Prostate gland (tissue), 2 donors: ENCODE measurements around the gene CBL.

Source experiments
- CTCF ChIP-seq, 4 experiments: fragments of 200-600 bp in 2 of 4; fragments of 450-650 bp in 2 of 4; sonication (generic) in 2 of 4; IDR thresholded peaks; 1 replicate in 3 of 4; 2 replicates in 1 of 4; pipeline ENCODE4 v1.5.1; 2016 to 2019; ENCODE audit warnings: antibody characterized with exemption in 4 of 4, mild to moderate bottlenecking in 2 of 4, moderate library complexity in 2 of 4
- POLR2A ChIP-seq: fragments of 450-650 bp; IDR thresholded peaks from one replicate; pipeline ENCODE4 v1.6.1; 2016; ENCODE audit warnings: antibody characterized with exemption, mild to moderate bottlenecking
- POLR2AphosphoS5 ChIP-seq: sonication (generic); formaldehyde crosslinking; IDR thresholded peaks from one replicate; pipeline ENCODE4 v1.6.1; 2017; ENCODE audit warnings: antibody characterized with exemption

GRCh38 chr11:119229741-119230140, 23.6 kb downstream of the CBL start:
- no peak for TF ChIP-seq CTCF (IDR thresholded peaks at IDR 0.05)
- TF ChIP-seq POLR2A = no peak
- no peak for TF ChIP-seq POLR2AphosphoS5
